ENCODE data around the gene ERMAP. TPM values are rescaled to one million over a fixed set of nuclear protein-coding genes. Genes with fewer than 3 reads are reported as not detected.
A peak's percentile ranks its signal among the peaks of the same experiment; 100 is the strongest.

ERMAP gene
- total and polyA plus RNA-seq, 8 donors: 13.8 to 31.6 (median 29.0) TPM

- Histone ChIP-seq H3K27me3 (peaks cover 0 to 10% of the 10 kb centered on the region in 2 donors), H3K27ac (no peak overlapping the region), H3K9me3 (peaks cover 0 to 12% of the 10 kb centered on the region in 2 donors), H3K36me3 (no peaks in the 10 kb centered on the region), H3K4me3 (no peak overlapping the region), H3K4me1 (no peaks in the 10 kb centered on the region)
- no peak for TF ChIP-seq CTCF (IDR thresholded peaks at IDR 0.05)
- no peak for ATAC-seq
- intact Hi-C loops (cut with DNase I): no loop called here
- DNase-seq: no peak
Measured at GRCh38 chr1:42873670-42874069, 56.7 kb downstream of the ERMAP start.

GRCh38 chr1:42876009-42876408 lies 59.1 kb downstream of the ERMAP start:
- no peaks in the 10 kb centered on the region for H3K4me1 ChIP-seq
- H3K9me3 ChIP-seq: peaks cover 0 to 18% of the 10 kb centered on the region in 2 donors

GRCh38 chr1:42877380-42877779 lies 60.5 kb downstream of the ERMAP start:
- TF ChIP-seq CTCF (IDR thresholded peaks at IDR 0.05): no peak
- Histone ChIP-seq H3K4me3 (no peak overlapping the region), H3K4me1 (no peaks in the 10 kb centered on the region), H3K9me3 (peaks cover 0 to 18% of the 10 kb centered on the region in 2 donors), H3K27ac (no peak overlapping the region), H3K27me3 (peaks cover 0 to 15% of the 10 kb centered on the region in 2 donors), H3K36me3 (no peaks in the 10 kb centered on the region)
- peak in 1 of 4 donors; percentile 23 for DNase-seq
- ATAC-seq: peak; percentile 85
- intact Hi-C loops (cut with DNase I): no loop called here

More at GRCh38 chr1:42876009-42876408, 59.1 kb downstream of the ERMAP start:
- DNase-seq (no peak), ATAC-seq (no peak)
- no peak for TF ChIP-seq CTCF (IDR thresholded peaks at IDR 0.05)
- no peak overlapping the region for H3K27ac ChIP-seq
- no peak overlapping the region for H3K4me3 ChIP-seq
- no peaks in the 10 kb centered on the region for H3K36me3 ChIP-seq
- intact Hi-C loops (cut with DNase I): no loop called here
- H3K27me3 ChIP-seq: peaks cover 0 to 15% of the 10 kb centered on the region in 2 donors

- intact Hi-C loops (cut with DNase I): no loop called here
- Histone ChIP-seq H3K27me3 (peaks cover 0 to 15% of the 10 kb centered on the region in 2 donors), H3K4me3 (no peak overlapping the region), H3K27ac (no peak overlapping the region), H3K4me1 (no peaks in the 10 kb centered on the region), H3K9me3 (peaks cover 0 to 7% of the 10 kb centered on the region in 2 donors), H3K36me3 (no peaks in the 10 kb centered on the region)
- ATAC-seq (no peak), DNase-seq (no peak)
- no peak for TF ChIP-seq CTCF (IDR thresholded peaks at IDR 0.05)
Measured at GRCh38 chr1:42880384-42880783, 63.5 kb downstream of the ERMAP start.

- intact Hi-C loops (cut with DNase I): no loop called here
- H3K27ac ChIP-seq: no peak overlapping the region
- no peak overlapping the region for H3K4me3 ChIP-seq
- H3K27me3 ChIP-seq: no peaks in the 10 kb centered on the region
- no peak for TF ChIP-seq CTCF (IDR thresholded peaks at IDR 0.05)
- ATAC-seq: no peak
- no peaks in the 10 kb centered on the region for H3K9me3 ChIP-seq
- no peak for DNase-seq
- H3K4me1 ChIP-seq: no peaks in the 10 kb centered on the region
- H3K36me3 ChIP-seq: no peaks in the 10 kb centered on the region
Measured at GRCh38 chr1:42886046-42886739, 69.3 kb downstream of the ERMAP start.
